Epithelial cell of proximal tubule (primary cell): ENCODE measurements around the gene PHACTR1. TPM values are rescaled to one million over a fixed set of nuclear protein-coding genes. Genes with fewer than 3 reads are reported as not detected.

ENCODE experiments used
- DNase-seq: peaks from one replicate; pipeline ENCODE4 v3.0.0-alpha.2; 2011; ENCODE audit warnings: low read depth
- H3K4me3 ChIP-seq: 2 replicates; pipeline ENCODE4 v1.5.1; 2011; ENCODE audit warnings: low read depth, mild to moderate bottlenecking, low read length
- CTCF ChIP-seq: conservative IDR thresholded peaks from 2 replicates; pipeline ENCODE4 v1.5.1; 2012; ENCODE audit warnings: low read depth, mild to moderate bottlenecking, low read length
- total RNA-seq: library from RNA; depleted of rRNA; stranded (reverse); fragments of >200 nt; gene quantifications from 2 replicates; pipeline ENCODE4 v1.2.3, GENCODE V29; 2015

The PHACTR1 gene
- total RNA-seq, 1 donor from 2014 or later = 0.98 TPM

DNA sequence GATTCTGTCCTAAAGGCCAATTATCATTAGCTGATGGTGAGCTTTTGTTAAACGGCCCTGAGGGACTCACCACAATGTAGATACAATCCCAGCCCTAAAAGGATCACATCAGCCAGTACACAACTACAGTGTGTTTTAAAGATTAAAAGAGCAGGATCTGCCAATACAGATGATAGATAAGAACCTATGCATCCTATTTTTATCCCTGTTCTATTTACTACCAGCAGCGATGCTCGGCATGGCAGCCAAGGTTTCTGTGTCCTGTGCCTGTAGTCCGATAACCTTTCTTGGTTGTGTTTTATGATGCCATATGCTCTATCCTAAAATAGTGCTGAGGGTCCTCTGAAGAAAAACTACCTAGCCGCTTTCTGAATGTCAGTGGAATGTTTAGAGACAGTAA, 289.4 kb downstream of the PHACTR1 start:
- no peak for DNase-seq
- TF ChIP-seq CTCF = no peak
- no peak overlapping the region for H3K4me3 ChIP-seq

DNA sequence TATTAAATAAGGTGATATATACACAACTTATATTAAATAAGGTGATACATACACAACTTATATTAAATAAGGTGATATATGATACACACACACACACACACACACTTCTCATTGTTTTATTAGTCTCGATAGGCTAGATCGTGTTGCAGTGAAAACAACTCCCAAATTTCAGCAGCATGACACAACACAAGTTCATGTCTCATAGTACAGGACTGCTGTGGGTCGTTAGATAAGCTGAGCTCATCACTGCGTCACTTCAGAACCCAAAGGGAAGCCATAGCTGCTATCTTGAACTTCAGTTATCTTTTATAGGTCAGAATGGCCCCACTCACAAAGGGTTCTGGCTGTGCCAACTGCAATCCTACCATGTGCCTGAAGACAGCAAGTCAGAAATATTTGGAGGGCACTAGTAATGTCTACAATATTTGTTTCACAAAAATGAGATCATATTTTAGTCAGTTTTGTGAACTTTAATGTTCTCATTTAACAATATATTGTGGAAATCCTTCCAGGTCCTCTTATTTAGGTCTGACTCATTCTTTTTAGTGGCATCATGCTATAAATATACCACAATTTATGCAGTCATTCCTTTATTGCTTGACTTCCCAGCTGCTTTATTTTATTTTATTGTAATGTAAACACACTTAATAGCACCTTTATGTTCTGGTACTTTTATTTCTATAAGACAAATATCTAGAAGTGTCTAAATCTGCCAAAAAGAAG, 290.2 kb downstream of the PHACTR1 start:
- no peak overlapping the region for H3K4me3 ChIP-seq
- no peak for TF ChIP-seq CTCF
- DNase-seq = no peak

DNA sequence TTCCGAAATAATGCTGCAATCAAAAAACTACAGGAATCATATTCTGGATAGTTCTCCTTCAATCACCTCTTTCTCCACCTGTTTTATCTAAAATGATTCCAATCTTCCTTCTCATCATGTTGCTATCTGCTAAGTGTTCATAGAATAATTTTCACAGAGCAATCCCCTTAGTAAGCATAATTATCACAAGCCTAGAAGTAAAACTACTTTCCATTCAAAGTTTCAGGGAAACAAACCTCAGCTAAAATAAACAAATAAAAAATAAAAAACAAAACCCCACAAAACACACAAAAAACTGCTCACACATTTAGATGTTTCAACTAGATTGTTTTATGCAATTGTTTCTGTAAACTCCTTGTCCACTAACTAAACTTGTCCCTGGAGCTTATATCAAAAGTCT, 291.2 kb downstream of the PHACTR1 start:
- TF ChIP-seq CTCF = no peak

DNA sequence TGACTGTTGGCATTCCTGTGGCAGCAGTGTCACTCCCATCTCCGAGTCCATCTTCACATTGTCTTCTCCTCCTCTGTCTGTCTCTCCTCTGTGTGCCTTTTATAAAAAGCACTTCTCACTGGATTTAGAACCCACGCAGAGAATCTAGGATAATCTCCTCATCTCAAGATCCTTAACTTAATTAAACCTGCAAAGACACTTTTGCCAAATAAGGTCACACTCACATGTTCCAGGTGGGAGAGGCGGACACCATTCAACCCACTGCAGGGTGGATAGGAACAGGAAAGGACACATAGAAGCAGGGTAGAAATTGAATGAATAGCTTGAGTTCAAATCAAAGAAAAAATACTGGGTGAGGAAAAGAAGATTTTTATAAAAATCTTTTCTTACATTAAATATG, 292.5 kb downstream of the PHACTR1 start:
- no peak for TF ChIP-seq CTCF
- no peak overlapping the region for H3K4me3 ChIP-seq
- no peak for DNase-seq

More for the DNA sequence above, 291.2 kb downstream of the PHACTR1 start:
- no peak overlapping the region for H3K4me3 ChIP-seq
- no peak for DNase-seq

DNA sequence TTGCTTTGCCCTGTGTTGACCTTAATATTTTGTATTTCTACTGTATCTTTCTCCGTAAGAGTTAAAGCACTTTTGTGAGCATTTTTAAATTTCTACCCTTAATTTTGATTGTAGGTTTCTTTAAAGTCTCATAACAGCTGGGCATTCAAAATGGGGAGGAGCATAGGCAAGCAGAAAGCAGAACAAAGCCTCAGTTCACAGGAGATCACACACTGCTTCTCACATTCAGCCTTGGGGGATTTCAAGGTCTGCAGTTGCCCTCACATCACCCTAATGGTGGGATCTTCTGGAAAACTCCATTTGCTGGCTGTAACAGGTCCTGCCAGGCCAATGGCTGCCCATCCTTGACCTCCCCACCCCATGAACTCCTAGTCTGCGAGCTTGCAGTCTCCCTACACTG, 292.9 kb downstream of the PHACTR1 start:
- TF ChIP-seq CTCF = no peak
- no peak overlapping the region for H3K4me3 ChIP-seq
- DNase-seq = no peak

DNA sequence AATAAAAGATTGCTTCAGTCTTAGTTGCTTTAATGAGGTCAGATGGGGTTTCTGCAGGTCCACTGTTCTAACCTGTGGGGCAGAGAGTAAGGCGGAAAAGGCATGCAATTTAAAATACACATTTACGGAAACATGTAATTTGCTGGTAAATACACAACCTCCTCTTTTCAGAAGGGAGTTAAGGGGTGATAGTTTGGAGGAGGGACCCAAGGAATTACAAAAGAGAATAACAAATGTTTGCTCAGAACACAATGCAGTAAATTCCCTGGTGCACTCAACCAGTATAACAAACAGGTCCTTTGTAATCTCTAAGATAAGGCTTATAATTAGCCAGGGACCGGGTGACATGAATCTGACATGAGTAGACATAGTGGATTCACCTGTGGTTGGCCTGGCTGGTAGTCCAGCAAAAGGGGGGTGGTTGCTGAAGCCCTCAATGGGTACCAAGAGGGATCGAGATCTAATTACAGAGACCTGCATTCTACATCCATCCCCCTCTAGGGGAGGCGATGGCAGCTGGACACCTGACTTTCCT, 295.1 kb downstream of the PHACTR1 start:
- no peak for DNase-seq
- no peak for TF ChIP-seq CTCF
- no peak overlapping the region for H3K4me3 ChIP-seq

DNA sequence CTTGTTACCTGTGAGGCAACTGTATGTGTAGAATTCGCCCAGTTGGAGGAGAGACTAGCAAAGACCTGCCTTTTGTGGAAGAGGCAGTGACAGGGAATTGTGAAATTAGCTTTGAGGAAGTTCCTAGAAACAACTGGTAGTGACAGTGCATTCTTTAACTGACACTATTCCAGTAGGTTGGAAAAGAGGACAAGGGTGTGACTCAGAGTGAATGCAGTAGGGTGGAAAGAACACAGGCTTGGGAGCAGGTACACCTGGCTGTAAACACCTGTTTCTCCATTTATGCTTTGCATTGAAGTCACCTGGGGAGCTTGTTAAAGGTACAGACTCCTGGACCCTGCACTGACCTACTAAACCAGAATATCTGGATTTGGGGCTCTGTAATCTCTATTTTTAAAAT, 295.7 kb downstream of the PHACTR1 start:
- peak; percentile 7 for DNase-seq
- no peak for TF ChIP-seq CTCF
- H3K4me3 ChIP-seq = no peak overlapping the region
